Measurements from ENCODE around the gene PLAC9.
"Not testable (repeated sequence)": the region's sequence is repeated elsewhere in the genome, so short reads cannot be mapped to it uniquely, and the experiment has no call there.

PLAC9 gene

GRCh38 chr10:80132299-80133139, at the start of gene PLAC9:
TSS of gene PLAC9 (plus strand) at chr10:80132730. CDS start at chr10:80132763, 33 bp downstream.
- no peak for DNase-seq

GRCh38 chr10:80090121-80090520, 42.4 kb upstream of the PLAC9 start:
- no peak for DNase-seq

- DNase-seq, result no peak
Measured at GRCh38 chr10:80094231-80094630, 38.3 kb upstream of the PLAC9 start.

GRCh38 chr10:80098272-80098671, 34.3 kb upstream of the PLAC9 start:
- DNase-seq, result not testable (repeated sequence)

GRCh38 chr10:80099295-80099694, 33.2 kb upstream of the PLAC9 start:
- not testable (repeated sequence) for DNase-seq

- DNase-seq, result no peak
Measured at GRCh38 chr10:80100116-80100515, 32.4 kb upstream of the PLAC9 start.

- DNase-seq, result no peak
Measured at GRCh38 chr10:80100861-80101695, 31.5 kb upstream of the PLAC9 start.

- DNase-seq, result no peak
Measured at GRCh38 chr10:80104066-80104926, 28.2 kb upstream of the PLAC9 start.

- no peak for DNase-seq
Measured at GRCh38 chr10:80108576-80109239, 23.8 kb upstream of the PLAC9 start.

- no peak for DNase-seq
Measured at GRCh38 chr10:80110986-80111385, 21.5 kb upstream of the PLAC9 start.

GRCh38 chr10:80118669-80119068, 13.9 kb upstream of the PLAC9 start:
- DNase-seq, result no peak

- no peak for DNase-seq
Measured at GRCh38 chr10:80122110-80122710, 10.3 kb upstream of the PLAC9 start.

- no peak for DNase-seq
Measured at GRCh38 chr10:80122746-80123145, 9.8 kb upstream of the PLAC9 start.

GRCh38 chr10:80126876-80127275, 5.7 kb upstream of the PLAC9 start:
- DNase-seq, result no peak

- no peak for DNase-seq
Measured at GRCh38 chr10:80131499-80131901, 1.0 kb upstream of the PLAC9 start.

GRCh38 chr10:80133206-80133605, 676 bp downstream of the PLAC9 start:
- DNase-seq, result no peak

GRCh38 chr10:80133687-80134086, 1.2 kb downstream of the PLAC9 start:
- not testable (repeated sequence) for DNase-seq

- no peak for DNase-seq
Measured at GRCh38 chr10:80136134-80136571, 3.6 kb downstream of the PLAC9 start.

GRCh38 chr10:80137031-80137862, 4.7 kb downstream of the PLAC9 start:
- DNase-seq, result no peak

- no peak for DNase-seq
Measured at GRCh38 chr10:80137920-80138319, 5.4 kb downstream of the PLAC9 start.

GRCh38 chr10:80139265-80139664, 6.7 kb downstream of the PLAC9 start:
- DNase-seq, result no peak
